UCSD-AML1 (cell line): Measurements from ENCODE around the gene LAMA2.
"Not testable (repeated sequence)": the region's sequence is repeated elsewhere in the genome, so short reads cannot be mapped to it uniquely, and the experiment has no call there.

ENCODE experiments used
- DNase-seq: peaks from one replicate; lab custom pipeline; 2025; ENCODE audit not compliant: unreplicated experiment; lab: John Stamatoyannopoulos, UW

Gene LAMA2

DNA sequence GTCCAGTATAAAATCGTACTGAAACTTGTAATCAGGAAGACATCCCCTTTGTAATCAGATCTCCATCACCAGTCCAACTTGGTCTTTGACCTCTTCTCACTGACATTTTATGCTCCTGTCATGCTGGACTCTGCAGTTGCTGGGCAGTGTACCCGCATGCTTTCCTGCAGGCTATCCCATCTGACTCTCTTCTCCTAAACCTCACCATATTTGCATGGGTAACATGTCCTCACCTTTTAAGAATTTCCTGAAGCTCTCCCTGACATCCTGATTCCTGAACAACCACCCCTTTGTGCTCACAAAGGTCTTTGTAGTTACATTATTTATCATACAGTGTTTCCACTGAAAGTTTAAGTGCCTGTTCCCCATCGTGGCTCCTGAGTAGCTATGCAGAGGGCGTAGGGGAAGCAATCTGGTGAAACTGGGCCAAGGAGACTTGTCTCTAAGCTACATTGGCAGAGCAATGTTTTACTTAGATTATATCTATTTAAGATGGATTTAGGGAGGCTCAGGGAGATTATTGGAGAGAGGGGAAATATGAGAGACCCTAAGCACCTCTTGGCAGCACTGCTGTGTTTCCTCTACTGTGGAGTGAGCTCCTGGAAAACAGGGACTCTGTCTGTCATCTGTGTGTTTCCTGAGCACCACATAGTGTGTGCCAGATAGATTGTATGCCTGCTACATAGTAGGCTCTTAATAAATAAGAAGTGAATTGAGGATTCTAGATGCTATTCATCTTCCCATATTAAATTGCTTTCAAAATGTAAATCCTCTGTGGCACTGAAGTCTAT lies 124.0 kb downstream of the LAMA2 start:
- no peak for DNase-seq

DNA sequence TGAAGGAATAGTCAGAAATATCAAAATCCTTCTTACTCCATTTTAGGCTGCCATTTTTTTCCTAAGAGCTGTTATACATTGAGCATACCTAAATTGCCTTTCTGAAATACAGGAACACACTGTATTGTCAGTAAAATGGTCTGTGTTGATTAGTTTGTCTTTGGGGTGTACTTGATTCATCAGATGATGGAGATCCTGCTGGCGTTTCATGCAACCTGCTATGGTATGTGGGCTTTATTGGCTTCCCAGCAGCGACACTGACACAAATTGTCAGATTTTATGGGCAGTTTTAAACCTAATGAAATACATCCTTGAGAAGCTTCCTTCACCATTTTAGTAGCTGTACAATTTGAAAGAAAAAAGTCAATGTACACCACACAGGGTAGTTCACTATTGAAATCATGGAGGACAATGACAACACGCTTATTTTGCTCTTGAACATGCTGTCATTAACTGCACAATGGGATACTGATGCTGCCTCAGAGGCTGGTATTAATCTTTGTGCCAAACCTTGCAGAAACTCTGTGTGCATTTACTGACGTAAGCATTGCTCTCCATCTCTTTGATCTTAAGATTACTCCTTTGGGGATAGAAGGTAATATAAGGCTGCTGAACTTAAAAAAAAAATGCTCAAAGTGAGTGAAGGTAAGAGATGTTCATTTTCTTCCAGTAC lies 124.9 kb downstream of the LAMA2 start:
- DNase-seq, result no peak

DNA sequence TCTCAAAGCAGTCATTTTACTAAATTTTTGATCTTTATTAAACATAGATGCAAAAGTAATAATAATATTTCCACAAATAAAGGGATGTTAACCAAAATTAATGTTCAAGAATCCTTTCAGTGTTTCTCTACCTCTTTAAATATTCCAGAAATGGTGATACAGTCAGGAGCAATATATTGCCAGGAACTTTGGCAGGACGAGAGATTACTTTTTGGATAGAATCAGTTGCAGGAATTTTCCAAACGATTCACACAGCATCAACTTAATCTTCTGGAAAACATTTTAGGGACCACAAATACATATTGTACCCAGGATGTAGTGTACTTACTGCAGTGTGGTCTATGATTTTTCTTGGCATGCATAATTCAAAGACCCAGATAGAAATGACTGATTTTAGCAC lies 125.7 kb downstream of the LAMA2 start:
- no peak for DNase-seq

DNA sequence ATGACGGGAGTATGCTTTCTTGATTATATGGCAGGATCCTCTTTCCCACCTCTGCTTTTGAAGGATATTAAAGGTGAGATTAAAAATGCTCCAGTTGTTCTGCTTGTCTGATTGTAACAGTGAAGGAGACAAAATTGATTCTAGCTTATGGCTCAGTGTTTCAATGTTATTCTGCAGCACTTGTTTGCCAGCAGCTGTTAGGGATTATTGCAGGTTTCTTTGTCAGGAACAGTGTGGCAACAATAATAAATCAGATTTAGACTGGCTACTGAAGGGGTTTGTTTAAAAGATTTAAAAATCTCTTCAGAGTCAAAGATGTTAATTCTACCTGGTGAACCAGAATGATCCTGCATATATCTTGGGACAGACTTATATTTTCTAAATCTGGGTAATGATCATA lies 126.9 kb downstream of the LAMA2 start:
- DNase-seq, result no peak

DNA sequence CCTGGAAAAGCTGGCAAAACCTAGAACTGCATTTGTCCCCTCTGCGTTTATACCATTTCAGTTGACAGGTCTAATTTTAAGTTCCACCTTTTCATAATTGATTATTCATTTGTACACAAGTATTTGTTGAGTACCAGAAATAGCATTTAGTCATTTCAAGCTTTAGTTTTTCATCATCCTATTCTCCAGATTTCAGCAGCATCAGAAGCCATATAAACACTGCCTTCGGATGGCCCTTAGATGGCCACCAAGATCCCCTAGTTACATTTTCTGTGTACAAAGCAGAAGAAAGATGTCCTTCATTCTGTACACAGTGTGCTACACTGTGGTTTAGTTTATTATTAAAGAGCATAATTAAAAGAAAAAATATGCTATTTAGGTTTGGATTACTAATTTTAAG lies 131.4 kb downstream of the LAMA2 start:
- no peak for DNase-seq

DNA sequence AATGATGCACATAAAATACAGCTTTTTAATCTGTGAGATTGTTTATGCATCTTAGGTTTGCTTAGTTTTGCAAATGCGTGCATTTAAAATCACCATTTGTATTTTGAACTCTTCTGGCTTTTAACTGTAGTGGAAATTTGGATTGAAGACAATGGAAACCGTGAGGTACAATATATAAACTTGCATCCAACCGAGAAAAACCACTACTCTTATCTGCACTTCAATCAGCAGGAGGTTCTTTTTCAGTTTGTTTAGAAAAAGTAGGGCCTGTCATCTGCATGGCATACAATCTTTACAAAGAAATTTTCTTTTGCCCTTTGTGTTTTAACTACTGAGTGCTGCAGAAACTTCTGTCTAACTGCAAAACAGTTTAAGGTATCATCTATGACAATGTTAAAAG lies 132.8 kb downstream of the LAMA2 start:
- no peak for DNase-seq

DNA sequence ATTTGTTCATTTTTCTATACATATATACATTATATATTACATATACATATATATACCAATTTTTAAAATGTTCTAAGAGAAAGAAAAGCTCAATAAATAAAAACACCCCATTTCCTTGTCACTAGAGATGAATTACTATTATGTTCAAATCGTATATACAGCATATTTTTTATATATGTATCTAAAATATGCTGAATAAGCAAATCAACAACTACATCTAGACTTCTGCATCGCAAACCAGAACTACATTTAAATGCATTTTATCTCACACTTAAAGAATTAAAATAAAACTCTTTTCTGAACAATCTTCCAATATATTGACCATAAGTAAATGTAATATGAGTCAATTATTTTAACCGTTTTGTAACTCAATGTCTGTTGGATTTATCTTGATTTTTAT lies 133.9 kb downstream of the LAMA2 start:
- DNase-seq, result no peak

DNA sequence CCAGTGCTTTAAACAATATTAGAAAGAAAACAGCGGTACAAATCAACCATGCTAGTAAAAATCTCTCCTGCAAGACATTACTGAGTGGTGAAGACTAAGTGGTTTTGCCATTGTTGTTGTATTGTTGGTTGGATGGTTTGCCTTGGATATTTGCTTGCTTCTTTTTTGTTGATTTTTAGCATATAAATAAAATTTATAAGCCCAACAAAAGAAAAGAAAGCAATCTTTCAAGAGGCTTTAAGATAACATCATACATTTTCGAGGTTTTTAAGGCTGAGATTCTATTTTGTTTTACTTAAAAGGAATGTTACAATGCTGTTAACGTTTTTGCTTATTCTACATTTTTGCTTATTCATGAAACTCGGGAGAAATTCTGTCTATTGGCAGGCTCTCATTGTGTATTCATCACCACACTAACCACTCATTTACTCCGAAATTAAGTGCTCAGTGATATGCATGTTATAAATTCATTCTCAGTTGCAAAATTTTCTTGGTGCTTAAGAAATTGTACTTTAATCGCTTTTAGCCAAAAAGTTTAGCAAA lies 139.1 kb downstream of the LAMA2 start:
- no peak for DNase-seq

DNA sequence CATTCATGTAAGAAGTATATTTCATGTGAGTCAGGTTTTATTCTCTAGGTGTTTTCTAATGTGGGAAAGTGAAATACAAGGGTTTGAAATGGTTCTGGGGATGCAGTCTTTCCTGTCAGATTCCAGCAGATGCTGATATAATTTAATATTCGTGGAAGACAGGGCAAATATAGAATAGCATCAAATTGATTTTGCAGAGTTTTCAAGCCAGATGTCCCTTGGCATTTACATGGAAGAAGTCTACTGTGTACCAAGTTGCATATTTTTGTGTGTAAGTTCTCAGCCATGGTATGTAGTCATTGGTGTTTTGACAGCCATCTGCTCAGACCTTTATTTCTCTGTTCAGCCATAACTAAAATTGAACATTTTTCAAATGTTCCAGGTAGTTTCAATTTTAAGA lies 143.7 kb downstream of the LAMA2 start:
- no peak for DNase-seq

DNA sequence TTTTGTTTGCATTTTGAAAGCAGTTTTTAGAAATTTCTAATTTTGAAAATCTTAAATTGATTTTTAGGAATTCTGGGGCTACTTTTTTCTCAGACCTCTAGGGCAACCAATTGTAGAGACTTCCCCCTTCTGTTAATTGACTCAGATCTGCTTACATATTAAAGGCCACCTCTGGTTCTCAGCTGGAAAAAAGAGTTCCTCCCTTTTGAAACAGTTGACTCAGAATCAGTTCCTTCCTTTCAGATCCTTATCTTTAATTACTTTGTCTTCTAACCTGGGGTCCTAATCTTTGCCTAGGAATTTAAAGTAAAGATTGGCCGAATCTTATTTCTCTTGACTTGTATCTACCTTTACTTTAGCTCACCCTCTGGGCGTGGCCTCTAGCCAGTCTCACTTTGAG lies 146.8 kb downstream of the LAMA2 start:
- DNase-seq, result no peak

DNA sequence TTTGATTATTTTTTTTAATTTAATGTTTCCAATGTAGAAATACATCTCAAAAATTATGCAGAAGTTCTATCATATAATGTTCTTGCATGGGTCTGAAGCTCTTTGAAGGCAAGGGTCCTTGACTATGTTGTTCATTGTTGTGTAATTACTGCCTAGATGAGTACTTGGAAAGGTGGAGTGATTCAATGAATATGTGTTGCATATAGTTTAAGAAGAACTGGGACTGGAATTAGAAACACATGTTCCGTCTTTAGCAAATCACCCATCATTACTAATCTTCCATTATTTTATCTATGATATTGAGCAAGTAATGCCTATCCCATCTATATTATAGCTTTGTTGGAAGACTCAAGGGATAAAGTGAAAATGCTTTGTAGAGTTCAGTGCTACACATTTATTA lies 147.3 kb downstream of the LAMA2 start:
- DNase-seq, result no peak

DNA sequence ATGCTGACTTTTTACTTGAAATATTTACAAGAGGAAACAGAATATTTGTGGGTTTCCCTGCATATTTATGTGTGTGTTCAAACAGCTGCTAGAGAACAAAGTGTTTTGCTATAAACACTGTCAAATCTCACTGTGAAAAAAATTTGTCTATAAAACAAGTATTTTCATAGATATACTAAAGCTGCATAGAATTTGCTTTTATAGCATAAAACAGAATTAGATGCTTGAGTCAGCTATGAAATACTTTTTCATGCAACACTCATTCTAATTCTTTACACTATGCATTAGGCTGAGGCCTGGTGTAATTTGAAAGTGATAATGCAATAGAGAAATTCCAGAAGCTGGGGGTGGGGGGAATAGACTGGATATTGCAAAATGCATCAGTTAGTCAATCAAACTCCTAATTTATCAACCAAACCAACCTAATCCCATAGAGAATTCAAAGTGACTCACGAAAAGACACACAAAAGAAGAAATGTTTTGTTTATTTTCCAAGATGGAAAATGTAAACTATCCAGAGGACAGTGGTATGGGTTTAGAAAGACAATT lies 148.2 kb downstream of the LAMA2 start:
- DNase-seq, result no peak

DNA sequence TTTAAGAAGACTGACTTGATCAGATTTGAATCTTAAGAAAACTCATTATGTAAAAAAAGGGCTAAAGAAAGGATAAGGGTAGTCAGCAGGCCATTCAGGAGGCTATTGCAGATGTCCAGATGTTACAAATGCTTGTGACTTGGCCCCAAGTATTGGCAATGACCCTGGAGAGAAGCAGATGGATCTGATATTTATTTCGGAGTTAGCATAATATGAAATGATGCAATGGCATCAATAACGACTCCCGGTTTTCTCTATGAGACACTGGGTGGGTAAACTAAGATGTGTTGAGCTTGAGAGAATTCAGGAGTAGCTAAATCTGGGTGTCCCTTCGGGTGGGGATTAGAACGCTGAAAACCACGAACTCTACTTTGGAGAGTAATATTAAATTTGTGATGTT lies 149.7 kb downstream of the LAMA2 start:
- DNase-seq, result no peak

DNA sequence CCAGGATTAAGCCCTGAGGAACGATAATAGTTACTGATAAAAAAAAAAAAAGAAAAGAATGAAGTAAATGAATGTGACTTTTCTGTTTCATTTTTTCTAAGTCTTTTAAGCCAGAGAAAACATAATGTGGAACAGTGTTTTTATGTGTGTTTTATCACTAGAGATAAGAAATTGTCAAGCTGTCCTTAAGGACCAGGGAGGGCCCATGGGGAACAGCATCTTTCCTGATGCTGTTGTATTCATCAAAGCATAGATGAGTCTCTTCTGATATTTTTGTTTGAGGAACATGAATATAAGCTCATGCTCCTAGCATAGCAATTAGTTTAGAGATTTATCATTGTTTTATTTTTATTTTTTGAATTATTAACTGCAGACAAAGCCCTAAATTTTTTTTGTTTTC lies 150.2 kb downstream of the LAMA2 start:
- no peak for DNase-seq

DNA sequence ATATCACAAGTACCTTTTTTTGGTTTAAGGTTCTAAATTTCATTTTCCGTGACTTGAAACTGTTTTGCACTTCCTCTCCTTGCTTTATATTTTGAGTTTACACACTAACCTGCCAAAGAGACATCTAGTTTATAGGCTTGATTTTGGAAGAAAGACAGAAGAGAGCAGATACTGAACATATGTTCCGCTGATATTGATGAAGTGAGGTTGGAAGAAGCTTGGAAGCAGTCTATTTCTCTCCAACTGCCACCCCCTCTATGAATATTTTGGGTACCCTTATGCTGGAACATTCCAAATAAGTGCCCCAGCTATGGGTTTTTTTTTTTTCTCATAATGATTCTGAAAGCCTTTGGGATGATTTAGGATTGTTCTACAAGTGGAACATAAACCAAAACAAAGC lies 150.6 kb downstream of the LAMA2 start:
- no peak for DNase-seq

DNA sequence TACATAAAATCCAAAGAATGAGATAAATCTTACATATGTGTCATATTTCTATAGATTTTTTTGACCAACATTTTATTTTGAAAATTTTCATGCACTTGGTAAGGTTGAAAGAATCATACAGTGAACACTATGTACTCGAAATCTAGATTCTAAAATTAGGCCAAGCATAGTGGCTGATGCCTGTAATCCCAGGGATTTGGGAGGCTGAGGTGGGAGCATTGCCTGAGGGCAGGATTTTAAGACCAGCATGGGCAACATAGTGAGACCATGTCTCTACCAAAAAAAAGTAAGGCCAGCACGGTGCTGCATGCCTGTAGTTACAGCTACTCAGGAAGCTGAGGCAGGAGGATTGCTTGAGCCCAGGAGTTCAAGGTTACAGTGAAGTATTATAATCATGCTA lies 158.6 kb downstream of the LAMA2 start:
- no peak for DNase-seq

DNA sequence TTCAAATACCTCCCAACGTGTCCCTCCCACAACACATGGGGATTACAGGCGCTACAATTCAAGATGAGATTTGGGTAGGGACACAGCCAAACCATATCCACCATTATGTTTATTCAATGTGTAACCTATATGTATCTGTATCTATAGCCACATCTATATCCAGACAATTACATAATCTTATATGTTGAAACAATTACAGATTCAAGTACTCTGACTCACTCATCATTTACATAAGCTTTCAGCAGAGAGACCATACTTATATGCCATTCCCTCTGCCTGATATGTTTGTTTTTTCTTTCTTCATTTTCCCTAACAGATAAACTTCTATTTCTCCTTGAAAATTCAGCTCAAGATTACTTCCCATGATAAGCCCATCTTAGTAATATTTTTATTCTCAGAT lies 163.6 kb downstream of the LAMA2 start:
- DNase-seq, result no peak

DNA sequence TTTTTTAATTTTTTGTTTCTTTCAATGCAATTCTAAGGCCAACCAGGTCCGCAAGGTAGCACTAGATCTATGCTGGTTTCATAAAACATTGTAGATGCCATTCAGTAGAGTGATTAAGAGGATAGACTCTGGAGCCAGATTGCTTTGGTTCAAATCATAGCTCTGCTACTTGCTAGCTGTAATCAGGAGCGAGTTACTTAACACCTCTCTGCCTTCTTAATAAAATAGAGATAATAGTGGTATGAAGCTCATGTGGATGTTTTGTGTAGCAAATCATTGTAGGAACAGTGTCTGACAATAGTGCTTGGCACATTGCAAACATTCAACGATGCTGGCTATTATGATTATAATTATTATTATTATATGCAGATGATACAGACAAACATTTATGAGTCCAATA lies 164.9 kb downstream of the LAMA2 start:
- no peak for DNase-seq

DNA sequence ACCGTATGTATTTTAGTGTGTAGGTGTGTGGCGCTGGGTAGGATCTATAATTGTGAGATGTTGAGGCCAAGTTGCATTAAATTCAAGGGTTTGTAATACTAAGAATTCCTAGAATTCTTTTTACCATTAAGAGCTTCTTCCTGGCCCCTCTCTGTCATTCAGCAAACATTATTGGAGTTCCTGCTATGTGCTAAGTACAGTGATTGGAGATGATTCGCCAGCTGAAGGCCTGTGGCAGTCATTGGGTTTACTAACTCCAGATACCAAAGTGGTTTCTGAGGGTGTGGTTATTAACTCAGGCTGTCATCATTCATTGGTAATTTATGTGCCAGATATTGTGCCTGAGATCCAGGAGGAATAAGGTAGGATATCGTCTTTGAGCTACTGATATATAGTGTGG lies 167.1 kb downstream of the LAMA2 start:
- no peak for DNase-seq

DNA sequence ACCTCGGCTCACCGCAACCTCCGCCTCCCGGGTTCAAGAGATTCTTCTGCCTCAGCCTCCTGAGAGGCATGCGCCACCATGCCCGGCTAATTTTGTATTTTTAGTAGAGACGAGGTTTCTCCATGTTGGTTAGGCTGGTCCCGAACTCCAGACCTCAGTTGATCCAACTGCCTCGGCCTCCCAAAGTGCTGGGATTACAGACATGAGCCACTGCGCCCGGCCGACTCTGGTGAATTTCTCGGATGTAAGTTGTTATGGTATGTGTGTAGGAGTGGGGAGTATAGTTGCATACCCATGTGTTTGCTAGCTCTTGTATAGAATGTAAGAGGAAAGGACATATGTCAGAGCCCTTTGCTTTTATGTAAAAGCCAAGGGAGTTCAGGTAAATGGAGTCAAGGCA lies 170.2 kb downstream of the LAMA2 start:
- not testable (repeated sequence) for DNase-seq

DNA sequence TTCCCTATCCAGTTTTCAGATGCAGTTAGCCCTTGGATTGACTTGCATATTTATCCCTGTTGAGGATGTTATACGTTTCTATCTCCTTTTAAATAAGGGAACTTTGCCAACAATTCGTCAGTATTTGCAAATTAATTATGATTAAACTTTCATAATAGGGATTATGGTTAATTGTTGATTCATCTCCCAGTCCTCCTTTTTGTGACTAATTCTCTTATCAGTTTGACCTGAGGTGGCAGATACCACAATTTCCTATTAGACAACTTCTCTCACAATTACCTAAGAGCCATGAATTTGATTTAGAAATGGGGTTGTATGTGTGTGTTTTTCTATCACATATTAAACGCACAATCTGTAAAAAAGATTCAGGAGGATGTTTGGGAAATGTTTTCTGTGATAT lies 172.9 kb downstream of the LAMA2 start:
- DNase-seq, result no peak

DNA sequence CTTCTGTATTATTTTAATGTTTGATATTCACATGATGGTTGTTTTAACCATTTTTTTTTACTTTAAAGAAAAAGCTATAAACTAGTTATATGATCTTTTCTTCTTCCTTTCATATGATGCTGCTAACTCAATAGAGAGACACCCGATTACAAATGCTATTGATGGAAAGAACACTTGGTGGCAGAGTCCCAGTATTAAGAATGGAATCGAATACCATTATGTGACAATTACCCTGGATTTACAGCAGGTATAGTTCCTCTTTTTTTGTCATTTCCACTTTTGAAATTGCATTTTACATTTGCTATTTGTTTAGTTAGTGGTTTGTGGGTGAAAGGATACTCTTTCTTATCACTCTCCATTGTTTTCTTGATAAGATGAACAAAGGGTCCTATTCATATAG lies 176.7 kb downstream of the LAMA2 start:
- DNase-seq, result no peak
